Left lobe of liver (tissue), 2 donors: Measurements from ENCODE around the gene CCDC134. TPM values are rescaled to one million over a fixed set of nuclear protein-coding genes. Genes with fewer than 3 reads are reported as not detected.

Experiments used
- ATAC-seq: fragments of 200-7000 bp; cut with Tn5 transposase; one replicate; pipeline ENCODE4 v1.9.1; 2020; ENCODE audit warnings: mild to moderate bottlenecking, moderate library complexity
- DNase-seq: peaks from one replicate; pipeline ENCODE4 v3.0.0-alpha.2; 2020; ENCODE audit warnings: low spot score
- total RNA-seq: library from RNA; stranded (reverse); gene quantifications from one replicate; pipeline ENCODE4 v1.2.1, GENCODE V29; 2021
- donor health status: DM: no; HTN: no; CAD: no; lungs with moderate emphysema.
- donor health status: DM: no; HTN: yes; CAD: no.

Gene CCDC134
- total RNA-seq = 5.1 TPM

GRCh38 chr22:41800348-41801146 is at the start of gene CCDC134:
TSS of gene CCDC134 (plus strand) at chr22:41800679. CDS start at chr22:41808891, 8,212 bp downstream.
- DNase-seq (peak; percentile 94), ATAC-seq (peak; percentile 97)

- ATAC-seq (no peak), DNase-seq (no peak)
Observed at GRCh38 chr22:41752011-41752970, 48.2 kb upstream of the CCDC134 start.

GRCh38 chr22:41753984-41754383 is 46.5 kb upstream of the CCDC134 start:
- no peak for DNase-seq
- ATAC-seq = no peak

GRCh38 chr22:41757502-41757901 is 43.0 kb upstream of the CCDC134 start:
- no peak for ATAC-seq
- no peak for DNase-seq

- DNase-seq = no peak
- ATAC-seq = no peak
Observed at GRCh38 chr22:41758231-41758630, 42.2 kb upstream of the CCDC134 start.

GRCh38 chr22:41762980-41763779 is 37.3 kb upstream of the CCDC134 start:
- DNase-seq (no peak), ATAC-seq (no peak)

GRCh38 chr22:41766476-41766875 is 34.0 kb upstream of the CCDC134 start:
- DNase-seq (no peak), ATAC-seq (no peak)

- ATAC-seq (no peak), DNase-seq (no peak)
Observed at GRCh38 chr22:41768430-41768829, 32.0 kb upstream of the CCDC134 start.

- ATAC-seq (no peak), DNase-seq (no peak)
Observed at GRCh38 chr22:41770715-41771468, 29.6 kb upstream of the CCDC134 start.

GRCh38 chr22:41772198-41772597 is 28.3 kb upstream of the CCDC134 start:
- ATAC-seq (no peak), DNase-seq (no peak)

- ATAC-seq (no peak), DNase-seq (no peak)
Observed at GRCh38 chr22:41772645-41773044, 27.8 kb upstream of the CCDC134 start.

- ATAC-seq = no peak
- no peak for DNase-seq
Observed at GRCh38 chr22:41775338-41775737, 25.1 kb upstream of the CCDC134 start.

GRCh38 chr22:41775976-41776375 is 24.5 kb upstream of the CCDC134 start:
- ATAC-seq (no peak), DNase-seq (no peak)

GRCh38 chr22:41776381-41776780 is 24.1 kb upstream of the CCDC134 start:
- DNase-seq (no peak), ATAC-seq (no peak)

- ATAC-seq (no peak), DNase-seq (no peak)
Observed at GRCh38 chr22:41777749-41778425, 22.6 kb upstream of the CCDC134 start.

GRCh38 chr22:41779929-41780505 is 20.5 kb upstream of the CCDC134 start:
- no peak for DNase-seq
- ATAC-seq = no peak

GRCh38 chr22:41780746-41781505 is 19.6 kb upstream of the CCDC134 start:
- ATAC-seq (peak; percentile 54), DNase-seq (no peak)

GRCh38 chr22:41781507-41781906 is 19.0 kb upstream of the CCDC134 start:
- ATAC-seq = no peak
- DNase-seq = no peak

- ATAC-seq (no peak), DNase-seq (no peak)
Observed at GRCh38 chr22:41782316-41782715, 18.2 kb upstream of the CCDC134 start.
